Activated gamma-delta T cell (primary cell): Measurements from ENCODE around the gene PKP4.

Experiments
- DNase-seq: peaks from one replicate; lab custom pipeline; 2025; lab: John Stamatoyannopoulos, UW

PKP4 gene

GRCh38 chr2:158498749-158499136 is 42.0 kb downstream of the PKP4 start:
- DNase-seq, result no peak

DNA sequence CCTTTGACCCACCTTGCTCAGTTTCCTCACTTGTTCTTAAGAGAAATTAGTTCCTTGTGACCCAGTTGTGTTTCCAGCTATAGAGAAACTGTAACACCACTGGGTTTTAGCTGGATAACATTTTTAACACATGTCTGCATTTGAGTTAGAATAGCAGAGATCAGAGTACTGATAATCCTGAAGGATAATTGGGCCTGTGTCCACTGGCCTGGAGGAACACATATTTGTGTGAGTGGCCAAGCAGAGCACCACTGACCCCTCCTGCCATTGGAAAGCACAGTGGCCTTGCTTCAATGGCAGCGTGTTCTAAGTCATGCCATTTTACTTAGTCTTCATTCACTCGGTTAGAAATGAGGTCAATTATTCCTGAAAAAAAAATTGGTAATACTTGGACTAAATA is 42.6 kb downstream of the PKP4 start:
- no peak for DNase-seq

DNA sequence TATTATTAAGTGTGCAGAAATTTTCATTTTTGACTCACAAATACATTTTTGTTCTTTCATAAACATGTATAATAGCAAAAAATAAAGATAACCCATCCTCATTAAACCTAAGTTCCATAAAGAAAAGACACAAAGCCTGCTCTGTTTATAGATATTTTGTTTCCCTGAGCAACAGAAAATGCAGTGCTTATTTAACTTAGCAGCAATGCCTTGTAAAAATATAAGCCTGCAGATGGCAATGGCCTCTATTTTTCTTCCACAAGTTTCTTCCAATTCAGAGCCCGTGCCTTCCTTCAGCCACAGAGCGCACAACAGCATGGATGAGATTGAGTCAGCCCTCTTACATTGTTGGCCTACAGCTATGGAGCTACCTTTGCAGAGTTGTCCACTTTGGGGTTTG is 43.6 kb downstream of the PKP4 start:
- no peak for DNase-seq

- no peak for DNase-seq
Observed at GRCh38 chr2:158501301-158501700, 44.5 kb downstream of the PKP4 start.

DNA sequence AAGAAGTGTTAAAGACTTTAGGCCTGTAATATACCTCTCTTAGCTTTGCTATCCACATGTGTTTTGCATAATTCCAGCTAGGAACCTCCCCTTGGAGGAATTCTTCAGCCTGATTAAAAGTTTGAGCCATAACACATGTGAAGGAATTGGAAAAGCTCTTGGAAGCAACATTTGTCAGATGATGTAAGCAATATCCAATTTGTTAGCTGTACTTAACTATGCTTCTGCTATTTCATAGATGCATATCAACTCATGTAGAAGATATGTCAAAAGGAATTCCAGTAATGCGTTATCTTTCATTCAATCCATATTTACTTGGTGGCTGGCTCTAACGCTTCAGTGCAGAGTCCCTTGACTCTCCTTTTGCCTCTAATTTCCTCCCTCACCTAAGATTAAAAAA is 46.2 kb downstream of the PKP4 start:
- no peak for DNase-seq

DNA sequence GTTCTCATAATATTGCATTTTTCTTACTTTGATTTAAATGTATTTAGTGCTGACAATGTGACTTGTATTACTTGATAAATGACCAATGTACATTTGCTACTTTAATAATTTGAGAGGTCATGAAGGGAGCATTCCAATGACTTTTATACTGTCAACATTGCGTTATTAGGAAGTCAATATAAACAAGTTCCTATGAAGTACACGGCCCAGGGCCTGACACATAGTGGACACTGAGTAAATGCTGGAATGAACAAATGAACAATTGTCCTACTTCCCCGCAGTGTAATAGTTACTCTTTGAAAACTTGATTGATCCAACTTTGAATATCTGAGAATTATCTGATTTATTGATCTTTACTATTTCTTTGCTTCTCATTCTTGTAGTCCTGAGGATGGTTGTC is 47.3 kb downstream of the PKP4 start:
- DNase-seq, result no peak

DNA sequence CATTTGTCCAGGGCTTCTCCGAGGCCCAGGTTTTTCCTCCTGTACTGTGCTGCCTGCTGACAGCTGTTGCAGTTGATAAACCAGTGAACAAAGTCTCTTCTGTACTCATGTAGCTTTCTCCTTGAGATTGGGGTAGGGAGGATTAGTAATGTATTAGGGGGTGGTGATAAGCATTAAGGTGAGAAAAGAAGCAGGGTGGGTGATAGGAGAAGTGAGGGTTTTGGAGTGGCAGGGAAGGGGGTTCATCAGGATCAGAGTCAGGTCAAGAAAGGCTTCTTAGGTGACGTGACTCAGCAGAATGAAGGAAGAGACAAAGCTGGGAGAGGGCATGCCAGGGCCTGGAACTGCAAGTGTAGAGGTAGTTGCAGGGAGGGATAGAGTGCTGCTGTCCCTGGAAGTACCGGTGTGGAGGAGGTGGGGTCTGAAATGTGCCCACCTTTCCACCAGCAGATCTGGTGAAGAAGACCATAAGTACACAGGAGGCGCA is 48.7 kb downstream of the PKP4 start:
- DNase-seq, result no peak

DNA sequence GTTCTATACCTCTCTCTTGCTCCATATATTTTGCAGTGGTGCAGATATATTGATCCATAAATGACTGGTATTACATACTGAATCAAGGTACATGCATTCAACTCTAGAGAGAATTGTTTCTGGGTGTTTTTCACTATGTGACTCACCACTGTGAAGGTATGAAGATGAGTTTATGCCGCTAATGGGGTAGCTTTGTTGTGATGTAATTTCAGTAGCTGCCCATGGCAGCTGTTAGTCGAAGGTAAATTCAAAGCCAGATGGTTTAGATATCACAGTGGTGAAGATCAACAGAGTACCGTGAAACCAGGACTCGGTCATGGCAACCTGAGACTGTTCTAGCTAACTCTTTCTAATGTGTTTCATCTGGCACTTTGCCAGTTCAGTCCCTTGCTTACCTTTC is 50.4 kb downstream of the PKP4 start:
- DNase-seq, result no peak

DNA sequence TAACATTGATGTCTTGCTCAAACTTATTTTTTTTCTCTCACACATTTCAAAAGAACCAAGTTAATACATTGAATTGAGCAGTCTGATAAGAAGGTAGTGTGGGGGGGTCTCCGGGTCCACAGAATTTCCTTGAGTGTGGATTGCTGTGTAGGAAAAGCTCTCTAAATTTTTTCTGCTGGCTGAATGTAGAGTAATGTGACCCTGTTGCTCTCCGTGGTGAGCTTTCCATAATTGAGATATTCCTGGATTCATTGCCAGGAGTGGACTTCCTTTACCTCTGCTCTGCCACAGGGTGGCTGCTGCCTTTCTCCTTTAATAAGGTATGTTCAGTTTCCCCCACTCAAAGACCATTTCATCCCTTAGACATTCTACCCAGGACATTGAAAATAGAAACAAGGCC is 50.9 kb downstream of the PKP4 start:
- no peak for DNase-seq

GRCh38 chr2:158509928-158510797 is 53.4 kb downstream of the PKP4 start:
- no peak for DNase-seq

GRCh38 chr2:158510887-158511286 is 54.1 kb downstream of the PKP4 start:
- no peak for DNase-seq

DNA sequence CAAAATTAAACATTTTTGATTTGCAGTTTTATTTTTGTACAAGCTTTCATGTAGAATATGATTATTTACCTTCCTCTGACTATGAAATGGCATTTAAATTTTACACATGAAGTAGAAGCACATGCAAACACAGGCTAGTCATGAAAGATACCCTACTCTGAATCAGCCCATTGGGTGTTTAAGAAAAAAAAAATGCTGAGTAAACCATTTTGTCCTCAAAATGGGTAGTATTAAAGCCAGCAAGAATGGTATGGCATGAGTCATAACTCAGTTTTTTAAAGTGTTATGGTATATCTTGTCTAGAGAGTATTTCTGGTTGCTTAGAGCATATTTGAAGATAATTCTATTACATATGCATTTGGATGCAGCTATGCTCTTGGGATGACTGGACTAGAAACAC is 55.0 kb downstream of the PKP4 start:
- no peak for DNase-seq

- DNase-seq, result no peak
Observed at GRCh38 chr2:158512323-158512722, 55.6 kb downstream of the PKP4 start.

GRCh38 chr2:158513841-158514240 is 57.1 kb downstream of the PKP4 start:
- no peak for DNase-seq

DNA sequence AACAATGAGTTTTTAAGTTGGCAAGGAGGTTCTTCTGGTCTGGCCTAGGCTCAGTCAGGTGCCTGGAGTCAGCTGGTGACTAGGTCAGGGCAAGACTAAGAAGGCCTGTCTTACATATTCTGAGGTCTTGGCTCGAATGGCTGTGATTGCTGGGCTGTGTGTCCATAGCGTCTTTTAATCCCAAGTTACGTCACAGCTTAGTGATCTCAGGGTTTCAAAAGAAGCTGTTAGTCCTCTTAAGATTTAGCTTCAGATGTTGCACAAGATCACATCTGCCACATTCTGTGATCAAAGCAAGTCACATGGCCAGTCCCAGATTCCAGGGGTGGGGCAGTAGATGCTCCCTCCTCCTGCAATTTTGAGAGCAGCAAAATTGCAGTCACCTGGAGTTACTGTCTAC is 61.3 kb downstream of the PKP4 start:
- DNase-seq, result no peak

DNA sequence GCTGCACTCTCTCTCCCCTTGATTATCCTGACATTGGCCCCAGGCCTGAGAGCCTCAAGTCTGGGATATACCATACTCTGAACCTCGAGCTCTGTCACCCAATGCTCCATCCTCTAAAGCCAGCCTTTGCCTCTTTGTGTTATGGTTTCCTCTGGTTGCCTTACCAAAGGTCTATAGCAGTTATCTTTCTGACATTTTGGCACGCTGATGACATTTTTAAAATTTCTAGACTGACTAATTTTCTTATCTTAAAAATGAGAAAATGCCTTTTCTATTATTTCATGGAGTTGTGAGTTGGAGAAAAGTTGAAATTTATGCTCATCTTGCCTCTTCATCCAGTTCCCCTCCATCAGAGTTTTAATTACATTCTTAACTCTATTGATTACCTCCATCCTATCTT is 62.7 kb downstream of the PKP4 start:
- no peak for DNase-seq

GRCh38 chr2:158529379-158530259 is 72.9 kb downstream of the PKP4 start:
- DNase-seq, result no peak

DNA sequence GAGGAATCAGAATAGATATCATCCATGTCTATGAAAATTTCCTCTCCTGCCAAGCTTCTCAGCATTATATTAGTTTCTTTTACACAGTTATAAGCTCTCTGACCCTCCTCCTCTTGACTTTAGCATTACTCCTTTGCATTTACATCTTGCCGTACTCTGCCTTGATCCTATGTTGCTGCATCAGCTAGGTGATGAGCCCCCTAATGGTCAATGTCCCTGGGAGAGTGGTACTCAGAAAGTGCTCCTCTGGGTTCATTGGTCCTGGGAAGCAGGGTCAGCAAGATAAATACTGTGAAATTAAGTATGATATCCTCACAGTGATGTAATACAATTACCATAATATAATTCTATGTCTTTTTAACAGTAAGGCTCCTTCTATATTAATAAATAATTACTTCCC is 74.1 kb downstream of the PKP4 start:
- no peak for DNase-seq

GRCh38 chr2:158533009-158533408 is 76.3 kb downstream of the PKP4 start:
- no peak for DNase-seq

DNA sequence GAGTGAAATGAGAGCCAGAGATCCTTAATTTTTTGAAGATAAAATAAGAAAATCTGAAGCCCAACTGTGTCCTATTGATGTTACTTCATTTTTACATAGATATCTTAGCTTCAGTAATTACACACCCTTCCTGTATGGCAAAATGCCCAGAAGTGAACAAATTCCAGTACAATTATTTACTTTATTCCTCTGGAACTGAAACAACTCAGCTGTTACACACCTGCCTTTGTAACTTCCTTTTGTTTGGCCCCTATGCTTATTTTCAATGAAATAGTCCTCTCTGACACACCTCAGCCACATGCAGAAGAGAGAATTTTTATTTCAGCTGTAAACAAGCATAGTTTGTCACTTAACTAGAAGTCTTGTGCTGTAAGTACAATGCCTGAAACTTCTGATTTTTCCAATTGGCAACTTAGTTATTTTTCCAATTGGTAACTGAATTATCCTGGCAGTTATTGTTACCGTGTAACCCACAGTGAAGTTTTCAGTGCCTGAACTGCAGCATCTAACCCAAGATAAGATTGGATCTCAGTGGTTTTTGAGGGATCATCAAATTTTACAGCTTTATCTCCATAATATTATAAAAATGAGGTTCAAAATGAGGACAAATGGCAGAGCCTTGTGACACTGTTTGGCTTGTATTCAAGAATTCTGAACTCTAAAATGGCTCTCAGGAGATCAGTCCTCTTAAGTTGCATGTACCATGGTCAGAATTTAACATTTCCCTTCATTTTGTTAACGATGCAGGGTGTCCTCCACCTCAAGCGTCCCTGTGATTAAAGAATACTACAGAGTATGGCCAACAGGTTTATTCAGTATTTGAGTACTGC is 82.6 kb downstream of the PKP4 start:
- no peak for DNase-seq

GRCh38 chr2:158542577-158542976 is 85.8 kb downstream of the PKP4 start:
- DNase-seq, result no peak

- no peak for DNase-seq
Observed at GRCh38 chr2:158543957-158544356, 87.2 kb downstream of the PKP4 start.
